Measurements from ENCODE around the gene EBF4. TPM values are rescaled to one million over a fixed set of nuclear protein-coding genes. Genes with fewer than 3 reads are reported as not detected.

The EBF4 gene
- total and polyA plus RNA-seq, 2 donors (not counting 1 experiment from before 2014, with no cell fraction given): 0.81 to 5.0 TPM

DNA sequence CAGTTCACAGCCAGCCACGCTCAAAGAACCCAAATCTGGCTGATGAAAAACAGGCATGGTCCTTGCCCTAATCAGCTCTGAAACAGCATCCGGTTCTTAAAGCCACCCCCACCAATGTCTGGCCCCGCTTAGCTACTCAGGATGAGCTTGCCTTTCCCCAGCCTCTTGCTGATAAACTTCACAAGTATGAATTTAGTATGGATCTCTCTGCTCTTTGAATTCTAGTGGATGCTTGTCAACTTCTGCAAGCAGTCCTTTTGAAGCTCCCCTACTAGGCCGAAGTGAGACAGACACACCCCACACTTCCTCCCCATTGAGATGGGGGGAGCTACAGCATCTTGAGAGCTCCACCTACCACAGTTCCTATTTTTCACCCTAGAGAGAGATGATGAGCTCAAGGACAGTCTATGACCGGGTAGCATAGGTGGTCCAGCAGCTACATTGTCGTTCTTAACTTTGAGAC, 36.7 kb downstream of the EBF4 start:
- H3K27ac Mint-ChIP-seq: no peak overlapping the region
- H3K9me3 Mint-ChIP-seq (ENCODE audit: insufficient read depth): peaks cover 2% of the 10 kb centered on the region
- POLR2A ChIA-PET: no interaction called here
- TF ChIP-seq, protein P1, sequence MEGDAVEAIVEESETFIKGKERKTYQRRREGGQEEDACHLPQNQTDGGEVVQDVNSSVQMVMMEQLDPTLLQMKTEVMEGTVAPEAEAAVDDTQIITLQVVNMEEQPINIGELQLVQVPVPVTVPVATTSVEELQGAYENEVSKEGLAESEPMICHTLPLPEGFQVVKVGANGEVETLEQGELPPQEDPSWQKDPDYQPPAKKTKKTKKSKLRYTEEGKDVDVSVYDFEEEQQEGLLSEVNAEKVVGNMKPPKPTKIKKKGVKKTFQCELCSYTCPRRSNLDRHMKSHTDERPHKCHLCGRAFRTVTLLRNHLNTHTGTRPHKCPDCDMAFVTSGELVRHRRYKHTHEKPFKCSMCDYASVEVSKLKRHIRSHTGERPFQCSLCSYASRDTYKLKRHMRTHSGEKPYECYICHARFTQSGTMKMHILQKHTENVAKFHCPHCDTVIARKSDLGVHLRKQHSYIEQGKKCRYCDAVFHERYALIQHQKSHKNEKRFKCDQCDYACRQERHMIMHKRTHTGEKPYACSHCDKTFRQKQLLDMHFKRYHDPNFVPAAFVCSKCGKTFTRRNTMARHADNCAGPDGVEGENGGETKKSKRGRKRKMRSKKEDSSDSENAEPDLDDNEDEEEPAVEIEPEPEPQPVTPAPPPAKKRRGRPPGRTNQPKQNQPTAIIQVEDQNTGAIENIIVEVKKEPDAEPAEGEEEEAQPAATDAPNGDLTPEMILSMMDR (IDR thresholded peaks at IDR 0.05): no peak
- no peak for TF ChIP-seq EZH2 (IDR thresholded peaks at IDR 0.05; ENCODE audit: borderline replicate concordance, insufficient read depth, low read depth, low read length, poor library complexity, severe bottlenecking)
- peaks cover 7% of the 10 kb centered on the region for H3K4me1 Mint-ChIP-seq
- H3K4me1 ChIP-seq (ENCODE audit: control insufficient read depth in 2 of 2, insufficient read depth in 2 of 2, low read length in 2 of 2): peaks cover 6% of the 10 kb centered on the region in 2 donors
- H3K27me3 Mint-ChIP-seq: peaks cover 32% of the 10 kb centered on the region
- CTCF ChIA-PET: interaction anchor here (1.4 to 3.4 kb wide), 3 partner anchors 11 to 15 kb away, joined by 4 to 14 read pairs (median 5); no protein-coding TSS in a partner anchor
- no peak overlapping the region for H3K4me3 Mint-ChIP-seq
- 22% methylated on average over 2 of the region's 6 CpGs for WGBS (ENCODE audit: insufficient coverage)
- no peaks in the 10 kb centered on the region for H3K36me3 ChIP-seq (replicated peaks in 1 of 2; ENCODE audit: control extremely low read depth in 1 of 2, control insufficient read depth in 1 of 2, extremely low read depth in 1 of 2, insufficient read depth in 2 of 2, low read length in 1 of 2)
- ATAC-seq (ENCODE audit: low read depth): peak; percentile 43
- DNase-seq: peak; percentile 38
- peaks cover 0 to 10% (median 8%) of the 10 kb centered on the region in 3 donors for H3K9me3 ChIP-seq (ENCODE audit: control extremely low read depth in 1 of 3, control insufficient read depth in 2 of 3, insufficient read depth in 1 of 3, low read length in 2 of 3)
- H3K79me2 ChIP-seq (ENCODE audit: control insufficient read depth, insufficient read depth, low read length): no peaks in the 10 kb centered on the region
- H3K27me3 ChIP-seq (replicated peaks in 1 of 4; ENCODE audit: control extremely low read depth in 1 of 4, control insufficient read depth in 3 of 4, insufficient read depth in 4 of 4, low read length in 3 of 4): peaks cover 0 to 26% (median 21%) of the 10 kb centered on the region in 4 experiments
- no peak overlapping the region for H3K4me3 ChIP-seq (ENCODE audit: control extremely low read depth in 1 of 5, extremely low read depth in 1 of 5, insufficient read depth in 1 of 5, low read depth in 2 of 5, low read length in 4 of 5)
- H3K4me2 ChIP-seq (replicated peaks; ENCODE audit: low read depth, low read length, poor library complexity, severe bottlenecking): peak overlapping the region; percentile 24
- no peak overlapping the region for H3K27ac ChIP-seq (ENCODE audit: low read length in 2 of 2)
- peak overlapping the region; percentile 52 for H2AFZ ChIP-seq (ENCODE audit: insufficient read depth, low read depth, low read length, poor library complexity, severe bottlenecking)
- intact Hi-C loops (cut with micrococcal nuclease): no loop called here
- H4K20me1 ChIP-seq (ENCODE audit: control insufficient read depth, insufficient read depth, low read length, poor library complexity, severe bottlenecking): no peaks in the 10 kb centered on the region
- H3K9ac ChIP-seq (ENCODE audit: low read length): peak overlapping the region; percentile 23

GRCh38 chr20:2729791-2730190, 37.2 kb downstream of the EBF4 start:
- Mint-ChIP-seq H3K27ac (no peak overlapping the region), H3K4me3 (no peak overlapping the region), H3K4me1 (peaks cover 7% of the 10 kb centered on the region), H3K27me3 (peaks cover 36% of the 10 kb centered on the region), H3K9me3 (ENCODE audit: insufficient read depth) (peaks cover 2% of the 10 kb centered on the region)
- no peak overlapping the region for H3K27ac ChIP-seq (ENCODE audit: low read length in 2 of 2)
- WGBS (ENCODE audit: insufficient coverage): 100% methylated on average over 1 of the region's 1 CpG
- no peak for DNase-seq
- H3K4me1 ChIP-seq (ENCODE audit: control insufficient read depth in 2 of 2, insufficient read depth in 2 of 2, low read length in 2 of 2): peaks cover 6% of the 10 kb centered on the region in 2 donors
- no peak overlapping the region for H3K4me3 ChIP-seq (ENCODE audit: control extremely low read depth in 1 of 5, extremely low read depth in 1 of 5, insufficient read depth in 1 of 5, low read depth in 2 of 5, low read length in 4 of 5)
- no peaks in the 10 kb centered on the region for H3K79me2 ChIP-seq (ENCODE audit: control insufficient read depth, insufficient read depth, low read length)
- TF ChIP-seq EZH2 (IDR thresholded peaks at IDR 0.05; ENCODE audit: borderline replicate concordance, insufficient read depth, low read depth, low read length, poor library complexity, severe bottlenecking): no peak
- TF ChIP-seq, protein P1 (IDR thresholded peaks at IDR 0.05): no peak
- H2AFZ ChIP-seq (ENCODE audit: insufficient read depth, low read depth, low read length, poor library complexity, severe bottlenecking): peak overlapping the region; percentile 52
- ATAC-seq (ENCODE audit: low read depth): no peak
- H4K20me1 ChIP-seq (ENCODE audit: control insufficient read depth, insufficient read depth, low read length, poor library complexity, severe bottlenecking): no peaks in the 10 kb centered on the region
- intact Hi-C loops (cut with micrococcal nuclease): no loop called here
- H3K4me2 ChIP-seq (replicated peaks; ENCODE audit: low read depth, low read length, poor library complexity, severe bottlenecking): peak overlapping the region; percentile 24
- POLR2A ChIA-PET: no interaction called here
- peaks cover 0 to 10% (median 8%) of the 10 kb centered on the region in 3 donors for H3K9me3 ChIP-seq (ENCODE audit: control extremely low read depth in 1 of 3, control insufficient read depth in 2 of 3, insufficient read depth in 1 of 3, low read length in 2 of 3)
- H3K36me3 ChIP-seq (replicated peaks in 1 of 2; ENCODE audit: control extremely low read depth in 1 of 2, control insufficient read depth in 1 of 2, extremely low read depth in 1 of 2, insufficient read depth in 2 of 2, low read length in 1 of 2): no peaks in the 10 kb centered on the region
- H3K9ac ChIP-seq (ENCODE audit: low read length): no peak overlapping the region
- H3K27me3 ChIP-seq (replicated peaks in 1 of 4; ENCODE audit: control extremely low read depth in 1 of 4, control insufficient read depth in 3 of 4, insufficient read depth in 4 of 4, low read length in 3 of 4): peaks cover 0 to 27% (median 19%) of the 10 kb centered on the region in 4 experiments
- CTCF ChIA-PET: interaction anchor here (1.1 to 3.4 kb wide), 3 partner anchors 9 to 14 kb away, joined by 3 to 14 read pairs (median 5); no protein-coding TSS in a partner anchor
